Activated T-cell treated with anti-CD3 and anti-CD28 coated beads for 1 hour (primary cell): Measurements from ENCODE around the gene CST7.

ENCODE experiments used
- DNase-seq: peaks from one replicate; pipeline ENCODE4 v3.0.0-alpha.2; 2020; ENCODE audit warnings: low read depth

CST7 gene

GRCh38 chr20:24950836-24951525 lies 1.9 kb downstream of the CST7 start:
- DNase-seq, result no peak

- no peak for DNase-seq
Measured at GRCh38 chr20:24951536-24952083, 2.5 kb downstream of the CST7 start.

DNA sequence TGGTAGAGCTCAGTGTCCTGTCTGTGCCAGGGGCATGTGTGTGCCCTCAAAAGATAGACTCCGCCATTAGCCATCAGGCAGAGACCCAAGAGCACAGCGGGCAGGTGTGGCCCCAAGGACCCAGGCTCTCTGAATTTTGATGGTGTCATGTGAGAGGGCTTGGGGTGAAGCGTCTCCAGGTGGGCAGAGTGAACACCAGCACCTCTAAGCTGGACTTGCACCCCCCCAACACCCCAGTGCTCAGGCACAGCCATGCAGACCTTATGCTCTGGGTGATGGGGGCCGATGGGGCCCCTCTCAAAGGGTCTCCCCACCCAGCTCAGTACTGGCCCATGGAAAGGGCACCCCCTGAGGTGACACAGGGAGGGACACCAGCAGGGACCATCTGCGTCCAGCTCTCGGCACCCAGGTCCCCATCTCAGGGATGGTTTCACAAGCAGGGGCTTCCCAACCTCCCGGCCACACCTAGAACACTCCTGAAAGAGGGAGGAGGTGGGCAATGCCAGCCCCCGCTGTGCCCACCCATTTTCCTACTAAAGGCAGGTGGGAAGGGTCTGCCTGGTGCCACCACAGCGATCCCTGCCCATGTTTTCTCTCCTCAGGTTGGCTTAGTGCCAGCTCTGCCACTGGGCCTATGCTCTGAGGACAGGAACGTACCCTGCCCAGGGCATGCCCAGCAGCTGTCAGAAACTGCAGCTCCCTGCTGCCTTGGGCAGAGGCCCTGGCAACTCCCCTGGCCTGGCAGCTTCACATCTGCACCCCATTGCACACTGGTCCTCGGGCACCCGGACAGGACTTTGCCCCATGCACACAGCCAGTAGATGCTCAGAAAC lies 3.5 kb downstream of the CST7 start:
- DNase-seq, result no peak

- no peak for DNase-seq
Measured at GRCh38 chr20:24953209-24953575, 4.1 kb downstream of the CST7 start.

DNA sequence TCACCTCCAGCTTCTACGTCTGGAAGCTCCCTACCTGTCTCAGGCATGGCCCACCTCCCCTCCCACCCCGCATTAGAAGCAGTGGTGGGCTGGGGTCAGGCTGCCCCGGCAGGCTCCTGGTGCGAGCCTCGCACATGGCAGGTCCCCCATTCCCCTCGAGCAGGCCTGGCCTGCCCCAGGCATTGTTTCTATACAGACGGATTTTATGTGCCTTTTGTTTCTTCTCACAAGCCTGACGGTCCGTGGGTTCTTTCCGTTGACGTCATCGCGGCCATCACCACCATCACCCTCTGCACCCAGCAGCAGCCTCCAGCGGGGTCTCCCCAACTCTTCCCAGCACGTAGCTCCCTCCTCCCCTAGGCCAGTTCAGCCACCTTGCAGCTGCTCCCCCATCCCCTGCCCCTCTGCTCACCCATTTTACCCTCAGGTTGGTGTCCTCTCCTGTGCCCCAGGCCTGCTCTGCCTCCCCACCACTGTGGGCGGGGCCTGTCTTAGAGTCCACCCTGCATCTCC lies 4.6 kb downstream of the CST7 start:
- DNase-seq, result no peak

DNA sequence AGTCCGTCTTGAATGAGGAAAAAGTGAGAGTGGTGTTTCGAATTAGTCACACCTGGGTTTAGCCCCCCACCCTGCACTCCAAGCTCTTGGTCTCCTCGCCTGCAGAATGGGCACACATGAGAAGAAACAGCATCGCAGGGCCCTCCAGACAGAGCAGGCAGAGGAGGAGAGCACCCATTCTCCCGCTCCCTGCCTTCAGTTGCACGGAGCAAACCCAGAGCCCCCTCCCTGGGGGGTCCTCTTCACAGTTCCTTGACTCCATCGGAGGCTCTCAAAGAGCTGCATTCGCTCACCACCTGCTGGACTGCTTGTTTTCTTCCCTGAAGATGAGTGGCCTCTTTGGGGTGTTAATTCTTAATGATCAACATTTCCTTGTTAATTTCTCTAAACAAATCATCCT lies 5.1 kb downstream of the CST7 start:
- DNase-seq, result no peak

- no peak for DNase-seq
Measured at GRCh38 chr20:24954566-24954965, 5.5 kb downstream of the CST7 start.

DNA sequence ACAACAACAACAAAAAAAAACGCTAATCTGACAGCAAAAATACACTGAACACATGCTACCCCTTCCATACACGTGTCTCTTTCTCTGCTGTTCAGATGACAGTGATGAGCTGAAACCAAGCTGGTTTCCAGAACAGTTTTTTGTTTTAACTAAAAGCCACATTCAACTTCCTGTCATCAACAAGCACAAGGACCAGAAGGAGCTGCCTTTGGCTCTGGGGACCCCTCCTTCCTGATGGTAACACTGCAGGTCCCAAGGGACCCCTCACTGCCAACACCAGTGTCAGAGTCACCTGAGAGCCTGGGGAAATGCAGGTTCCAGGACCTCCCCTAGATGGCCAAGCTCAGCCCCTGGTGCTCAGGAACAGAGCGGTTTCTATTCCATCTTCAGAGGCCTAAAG lies 6.0 kb downstream of the CST7 start:
- DNase-seq, result no peak

GRCh38 chr20:24956001-24956841 lies 7.2 kb downstream of the CST7 start:
- no peak for DNase-seq

GRCh38 chr20:24957326-24958016 lies 8.4 kb downstream of the CST7 start:
- no peak for DNase-seq

- DNase-seq, result no peak
Measured at GRCh38 chr20:24958506-24959385, 9.7 kb downstream of the CST7 start.

GRCh38 chr20:24959591-24960301 lies 10.7 kb downstream of the CST7 start:
- no peak for DNase-seq

DNA sequence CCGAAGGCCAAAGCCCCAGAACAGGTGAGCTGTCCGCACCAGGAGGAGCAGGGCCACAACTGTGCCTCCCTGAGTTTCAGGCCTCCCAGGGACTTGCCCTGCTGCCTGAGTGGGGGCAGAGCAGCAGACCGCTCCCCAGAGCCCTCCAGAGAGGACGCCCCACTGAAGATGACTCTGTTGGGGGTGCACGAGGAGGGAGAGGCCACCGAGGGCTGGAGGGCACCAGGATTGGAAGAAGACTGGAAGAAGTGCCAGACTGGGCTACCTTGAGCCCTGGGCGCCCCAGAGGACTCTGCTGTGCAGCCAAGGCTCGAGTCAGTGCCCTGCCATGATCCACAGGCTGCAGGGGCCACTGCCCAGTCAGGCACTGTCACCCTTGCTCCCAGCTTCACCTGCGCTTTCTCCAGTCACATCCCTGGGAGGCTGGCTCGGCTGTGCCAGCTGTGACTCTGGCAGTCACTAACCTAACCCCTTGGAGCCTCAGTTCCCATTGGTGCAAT lies 11.3 kb downstream of the CST7 start:
- no peak for DNase-seq

- DNase-seq, result no peak
Measured at GRCh38 chr20:24960861-24961260, 11.8 kb downstream of the CST7 start.

DNA sequence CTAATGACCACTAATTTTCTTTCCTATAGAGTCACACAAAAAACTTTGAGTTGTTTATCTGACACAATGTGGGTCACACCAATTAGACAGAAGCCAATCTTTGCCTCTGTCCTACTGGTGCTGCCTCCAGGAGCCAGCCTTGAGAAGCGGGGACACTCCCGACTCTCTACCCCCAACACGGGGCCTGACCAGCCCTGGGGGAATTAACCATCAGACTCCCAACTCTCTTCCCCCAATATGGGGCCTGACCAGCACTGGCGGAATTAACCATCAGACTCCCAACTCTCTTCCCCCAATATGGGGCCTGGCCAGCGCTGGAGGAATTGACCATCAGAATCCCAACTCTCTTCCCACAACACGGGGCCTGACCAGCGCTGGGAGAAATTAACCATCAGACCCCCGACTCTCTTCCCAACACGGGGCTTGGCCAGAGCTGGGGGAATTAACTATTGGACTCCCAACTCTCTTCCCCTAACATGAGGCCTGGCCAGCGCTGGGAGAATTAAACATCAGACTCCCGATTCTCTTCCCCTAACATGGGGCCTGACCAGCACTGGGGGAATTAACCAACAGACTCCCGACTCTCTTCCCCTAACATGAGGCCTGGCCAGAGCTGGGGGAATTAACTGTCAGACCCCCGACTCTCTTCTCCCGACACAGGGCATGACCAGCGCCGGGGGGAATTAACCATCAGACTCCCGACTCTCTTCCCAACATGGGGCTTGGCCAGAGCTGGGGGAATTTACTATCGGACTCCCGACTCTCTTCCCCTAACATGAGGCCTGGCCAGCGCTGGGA lies 12.5 kb downstream of the CST7 start:
- DNase-seq, result no peak

DNA sequence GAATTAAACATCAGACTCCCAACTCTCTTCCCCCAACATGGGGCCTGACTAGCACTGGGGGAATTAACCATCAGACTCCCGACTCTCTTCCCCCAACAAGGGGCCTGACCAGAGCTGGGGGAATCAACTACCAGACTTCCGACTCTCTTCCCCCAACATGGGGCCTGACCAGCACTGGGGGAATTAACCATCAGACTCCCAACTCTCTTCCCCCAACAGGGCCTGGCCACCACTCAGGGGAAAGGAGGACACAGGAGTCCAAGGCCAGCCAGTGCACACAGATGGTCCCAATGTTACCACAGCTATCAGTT lies 13.1 kb downstream of the CST7 start:
- DNase-seq, result no peak

DNA sequence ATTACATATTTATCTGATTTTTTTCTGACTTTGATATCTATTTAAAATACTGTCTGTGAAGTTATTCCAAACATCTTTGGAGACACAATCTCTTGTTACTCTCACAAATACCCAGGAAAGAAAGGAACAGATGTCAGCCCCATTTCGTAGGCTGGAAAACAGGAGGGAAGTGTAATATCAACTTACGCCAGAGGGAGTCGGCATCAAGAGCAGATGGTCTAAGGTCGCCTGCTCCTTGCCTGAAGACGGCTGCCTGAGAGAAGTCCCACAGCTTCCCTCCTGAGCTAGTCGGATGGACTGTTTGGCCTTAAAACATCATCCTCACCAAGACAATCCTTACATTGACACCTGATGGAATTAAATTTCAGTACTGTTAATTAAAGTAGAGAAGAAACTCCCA lies 13.4 kb downstream of the CST7 start:
- DNase-seq, result no peak

- DNase-seq, result no peak
Measured at GRCh38 chr20:24963672-24964505, 14.8 kb downstream of the CST7 start.
